Limb (tissue), 2 donors: ENCODE data around the gene APOO.
"Not testable (repeated sequence)": the region's sequence is repeated elsewhere in the genome, so short reads cannot be mapped to it uniquely, and the experiment has no call there.

Experiments used
- DNase-seq, 2 donors: peaks; one replicate each; pipeline ENCODE4 v3.0.0-alpha.2; 2016; ENCODE audit errors: extremely low spot score in 2 of 2

APOO gene

DNA sequence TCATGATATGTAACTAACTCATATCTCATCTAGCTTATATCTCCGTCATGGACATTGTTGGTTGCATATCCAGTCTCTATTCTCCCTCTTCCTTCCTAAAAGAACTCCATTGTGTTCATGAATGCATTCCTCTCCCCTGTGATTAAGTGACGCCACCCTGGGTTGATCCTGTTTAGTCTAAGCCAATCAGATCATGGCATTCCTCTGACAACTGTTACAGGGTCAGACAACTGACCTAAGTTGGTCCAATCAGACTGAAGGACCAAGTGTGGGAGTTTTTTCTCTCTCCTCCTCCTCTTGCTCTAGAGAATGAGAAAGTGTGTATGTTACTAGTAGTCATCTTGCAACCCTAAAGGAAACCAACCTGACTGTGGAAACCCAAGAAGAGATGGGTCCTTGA is 3.6 kb downstream of the APOO start:
- no peak for DNase-seq

DNA sequence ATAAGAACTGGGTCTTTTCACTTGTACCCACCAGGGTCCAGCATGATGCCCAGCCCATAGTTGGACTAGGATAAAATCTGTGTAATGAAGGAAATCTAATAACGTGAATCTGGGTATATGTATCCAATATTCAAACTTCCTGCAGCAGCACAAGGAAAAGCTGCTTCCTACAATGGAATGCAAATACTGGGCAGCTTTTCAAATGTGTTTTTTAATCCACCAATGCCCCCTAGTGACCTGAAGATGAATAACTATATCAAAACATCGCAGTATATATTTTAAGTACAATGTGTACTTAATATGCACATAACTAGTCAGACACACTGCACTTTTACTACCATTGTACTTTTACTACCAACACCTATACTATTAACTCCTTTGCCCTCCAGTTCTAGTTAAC is 5.3 kb downstream of the APOO start:
- DNase-seq = peak in 1 of 2 donors; percentile 56

DNA sequence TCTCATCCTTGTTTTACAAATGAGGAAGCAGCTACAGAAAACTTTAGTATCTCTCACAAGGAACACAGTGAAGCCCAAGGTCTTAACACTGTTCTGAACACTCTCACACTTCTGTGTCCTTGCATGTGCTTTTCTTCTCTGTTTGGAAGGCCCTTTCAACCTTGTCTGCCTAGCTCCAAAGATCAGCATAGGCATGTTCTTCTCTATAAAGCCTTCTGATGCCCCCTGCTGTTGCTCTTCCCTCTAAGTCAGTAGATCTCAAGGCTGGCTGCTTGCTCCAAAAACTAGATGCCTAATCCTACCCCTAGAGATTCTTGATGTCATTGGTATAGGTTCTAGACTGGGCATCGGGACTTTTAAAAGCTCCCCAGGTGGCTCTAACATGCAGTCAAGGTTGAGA is 5.9 kb downstream of the APOO start:
- DNase-seq = peak; percentile 21 to 34

DNA sequence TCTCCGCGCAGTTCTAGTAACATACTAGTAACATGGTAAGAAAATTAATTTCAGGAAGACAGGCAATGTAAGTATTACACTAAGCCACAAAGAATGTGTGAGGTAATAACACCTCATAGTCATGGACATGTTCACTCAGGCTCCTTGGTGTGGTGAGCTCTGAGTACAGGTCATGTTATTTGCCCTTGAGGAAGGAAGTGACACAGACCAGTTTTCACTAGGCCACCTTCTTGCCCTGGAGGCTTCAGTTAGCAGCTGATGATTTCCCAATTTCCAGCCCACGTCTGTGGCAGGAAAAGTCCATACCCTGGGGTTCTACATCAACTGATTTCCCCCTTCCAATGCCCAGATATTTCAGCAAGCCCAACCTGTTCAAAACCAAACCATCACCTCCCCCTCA is 6.7 kb downstream of the APOO start:
- DNase-seq = no peak

DNA sequence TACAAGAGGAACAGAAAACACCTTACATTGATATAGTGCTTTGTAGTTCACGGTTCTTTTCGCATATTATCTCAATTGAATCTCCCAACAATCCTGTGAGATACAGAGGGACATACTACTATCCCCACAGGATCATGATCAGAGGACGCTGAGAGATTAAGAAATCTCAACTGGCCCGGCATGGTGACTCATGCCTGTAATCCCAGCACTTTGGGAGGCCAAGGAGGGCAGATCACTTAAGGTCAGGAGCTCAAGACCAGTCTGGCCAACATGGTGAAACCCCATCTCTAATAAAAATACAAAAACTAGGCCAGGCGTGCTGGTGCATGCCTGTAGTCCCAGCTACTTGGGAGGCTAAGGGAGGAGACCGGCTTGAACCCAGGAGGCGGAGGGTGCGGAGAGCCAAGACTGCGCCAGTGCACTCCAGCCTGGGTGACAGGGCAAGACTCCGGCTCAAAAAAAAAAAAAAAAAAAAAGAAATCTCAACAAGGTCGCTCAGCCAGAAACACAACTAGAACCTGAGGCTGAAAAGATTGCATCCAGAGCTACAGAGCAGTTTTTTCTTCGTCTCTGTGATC is 7.4 kb downstream of the APOO start:
- DNase-seq = no peak

DNA sequence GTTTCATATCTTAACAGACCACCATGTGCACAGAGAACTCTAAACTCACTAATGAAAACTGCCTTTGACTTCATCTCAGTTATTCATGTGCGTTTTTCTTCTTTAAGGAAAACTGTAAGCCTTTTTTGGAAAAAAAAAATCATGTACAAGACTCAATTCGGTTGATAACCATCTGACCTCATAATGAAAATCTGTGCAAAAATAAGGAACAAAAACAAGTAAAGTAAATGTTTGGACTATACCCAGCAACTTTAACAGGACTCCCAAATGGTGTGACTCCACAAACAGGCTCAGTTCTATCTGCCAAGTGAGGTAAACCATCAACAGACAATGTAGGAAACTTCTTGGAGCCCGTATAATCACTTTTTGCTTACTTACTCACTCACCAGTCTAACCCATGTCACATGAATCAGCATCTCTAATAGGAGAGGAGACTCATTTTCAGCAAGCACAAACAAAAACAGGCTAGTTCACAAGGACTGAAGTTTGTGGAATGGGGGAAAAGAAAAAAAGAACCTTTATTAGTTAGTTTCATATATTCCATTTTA is 9.3 kb downstream of the APOO start:
- no peak for DNase-seq

DNA sequence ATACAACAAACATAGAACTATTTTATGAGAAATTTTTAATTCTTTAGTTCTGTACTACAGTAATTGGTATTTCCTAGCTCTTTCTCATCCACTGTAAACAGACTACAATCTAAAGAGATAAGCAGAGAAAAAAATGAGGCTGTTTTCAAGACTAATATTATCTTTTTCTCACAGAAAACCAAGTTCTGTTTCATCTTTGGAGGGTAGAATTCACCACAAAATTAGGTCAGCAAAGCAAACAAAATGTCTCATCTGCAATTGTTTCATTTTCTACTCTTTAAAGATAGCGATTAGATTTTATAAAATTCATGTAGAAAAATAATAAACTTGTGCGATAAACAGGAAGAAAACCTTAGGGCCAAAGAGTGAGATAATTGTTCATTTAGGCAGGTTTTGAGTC is 10.8 kb downstream of the APOO start:
- DNase-seq = no peak

DNA sequence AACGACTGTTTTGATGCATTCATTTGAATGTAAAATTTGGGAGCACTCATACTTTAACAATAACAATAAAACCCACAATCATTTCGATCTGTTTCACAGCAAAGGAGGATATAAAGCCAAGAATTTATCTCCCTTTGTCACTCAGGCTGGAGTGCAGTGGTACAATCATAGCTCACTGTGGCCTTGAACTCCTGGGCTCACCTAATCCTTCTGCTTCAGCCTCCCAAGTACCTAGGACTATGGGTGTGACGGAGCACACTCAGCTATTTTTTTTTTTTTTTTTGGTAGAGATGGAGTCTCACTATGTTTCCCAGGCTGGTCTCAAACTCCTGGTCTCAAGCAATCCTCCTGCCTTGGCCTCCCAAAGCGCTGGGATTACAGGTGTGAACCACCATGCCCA is 11.2 kb downstream of the APOO start:
- not testable (repeated sequence) for DNase-seq

DNA sequence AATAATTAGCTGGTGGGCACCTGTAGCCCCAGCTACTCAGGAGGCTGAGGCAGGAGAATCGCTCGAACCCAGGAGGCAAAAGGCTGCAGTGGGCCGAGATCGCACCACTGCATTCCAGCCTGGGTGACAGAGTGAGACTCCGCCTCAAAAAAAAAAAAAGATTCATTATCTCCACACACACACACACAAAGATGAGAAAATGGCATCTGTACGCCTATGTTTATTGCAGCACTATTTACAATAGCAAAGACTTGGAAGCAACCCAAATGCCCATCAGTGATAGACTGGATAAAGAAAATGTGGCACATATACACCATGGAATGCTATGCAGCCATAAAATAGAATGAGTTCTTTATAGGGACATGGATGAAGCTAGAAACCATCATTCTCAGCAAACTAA is 12.7 kb downstream of the APOO start:
- DNase-seq = not testable (repeated sequence)

DNA sequence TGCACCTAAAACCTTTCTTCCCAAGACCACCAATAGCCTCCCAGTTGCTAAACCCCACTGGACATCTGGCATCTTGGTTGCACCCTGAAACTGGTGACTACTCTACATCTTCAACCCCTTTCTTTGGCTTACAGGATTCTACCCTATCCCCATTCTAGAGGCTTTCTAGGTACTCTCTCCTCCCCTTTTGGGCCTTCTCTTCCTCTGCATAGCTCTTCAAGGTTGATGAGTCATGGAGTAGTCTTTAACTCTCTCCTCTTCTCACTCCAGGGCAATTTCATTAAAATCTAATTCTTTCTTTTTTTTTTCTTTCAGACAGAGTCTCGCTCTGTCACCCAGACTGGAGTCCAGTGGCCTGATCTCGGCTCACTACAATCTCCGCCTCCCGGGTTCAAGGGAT is 16.8 kb downstream of the APOO start:
- DNase-seq = no peak

DNA sequence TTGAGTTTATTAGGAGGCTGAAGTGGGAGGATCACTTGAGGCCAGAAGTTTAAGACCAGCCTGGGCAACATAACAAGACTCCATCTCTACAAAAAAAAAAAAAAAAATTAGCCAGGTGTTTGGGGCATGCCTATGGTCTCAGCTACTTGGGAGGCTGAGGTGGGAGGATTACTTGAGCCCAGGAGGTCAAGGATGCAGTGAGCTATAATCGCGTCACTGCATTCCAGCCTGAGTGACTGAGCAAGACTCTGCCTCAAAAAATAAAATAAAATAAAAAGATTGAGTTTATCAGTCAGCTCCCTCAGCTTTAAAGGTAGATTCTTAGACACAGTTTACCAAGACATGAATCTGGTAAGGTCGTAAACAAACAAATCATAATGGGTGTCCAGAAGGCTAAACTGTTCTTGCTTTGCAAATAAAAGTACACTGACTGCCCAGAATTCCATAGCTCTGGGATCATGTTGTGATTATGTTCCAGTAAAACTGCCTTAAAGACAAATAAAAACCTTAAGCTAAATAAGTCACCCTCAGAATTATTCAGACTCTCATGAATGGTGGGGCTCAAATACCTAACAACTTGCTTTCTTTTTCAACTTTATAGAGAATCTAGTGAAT is 18.7 kb downstream of the APOO start:
- no peak for DNase-seq

DNA sequence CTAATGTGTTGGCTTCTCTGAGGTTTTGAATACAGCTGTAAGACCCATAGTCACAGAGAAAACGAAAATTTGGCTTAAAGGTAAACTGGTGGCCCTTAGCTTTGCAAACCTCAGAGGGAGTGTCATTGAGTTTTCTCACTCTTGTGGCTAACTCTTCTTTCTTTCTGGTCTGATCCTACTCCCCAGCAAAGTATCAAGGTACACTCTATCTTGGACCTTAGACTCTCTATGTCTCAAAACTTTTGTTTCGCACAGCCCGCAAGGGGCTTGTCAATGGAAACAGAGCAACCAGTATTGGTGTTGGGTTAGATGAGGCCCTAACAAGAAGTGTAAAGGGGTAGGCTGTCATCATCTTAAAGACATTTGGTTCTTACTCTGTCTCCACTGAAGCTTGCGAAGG is 19.8 kb downstream of the APOO start:
- DNase-seq = no peak

DNA sequence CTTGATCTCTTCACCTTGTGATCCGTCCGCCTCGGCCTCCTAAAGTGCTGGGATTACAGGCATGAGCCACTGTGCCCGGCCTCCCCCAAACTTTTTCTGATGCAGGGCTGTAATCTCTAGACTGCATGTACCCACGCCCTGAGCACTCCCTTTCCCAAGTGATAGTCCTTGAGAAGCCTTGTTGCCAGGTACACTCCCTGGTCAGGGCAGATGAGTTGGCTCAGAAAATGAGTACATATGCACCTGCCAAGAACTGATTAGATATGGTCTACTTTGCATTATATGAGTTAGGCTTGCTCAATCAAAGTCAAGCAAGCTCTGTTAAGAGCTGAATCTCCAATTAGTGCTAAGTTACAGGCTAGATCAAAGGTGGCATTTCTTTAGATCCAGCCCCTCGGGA is 20.3 kb downstream of the APOO start:
- no peak for DNase-seq

DNA sequence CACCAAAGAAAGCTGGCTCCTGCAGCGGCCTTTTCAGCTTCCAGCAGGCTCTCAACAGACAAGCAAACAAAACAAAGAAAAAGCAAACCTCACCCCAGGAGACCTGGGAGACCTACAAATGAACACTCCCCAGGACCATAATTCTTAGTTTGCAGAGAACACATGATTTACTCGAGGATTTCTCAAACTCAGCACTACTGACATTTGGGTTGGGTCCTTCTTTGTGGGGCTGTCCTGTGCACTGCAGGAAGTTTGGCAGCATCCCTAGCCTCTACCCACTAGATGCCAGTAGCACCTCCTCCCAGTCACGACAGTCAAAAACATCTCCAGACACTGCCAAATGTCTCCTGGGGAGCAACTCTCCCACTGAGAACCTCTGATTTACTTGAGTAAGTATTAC is 21.9 kb downstream of the APOO start:
- no peak for DNase-seq

DNA sequence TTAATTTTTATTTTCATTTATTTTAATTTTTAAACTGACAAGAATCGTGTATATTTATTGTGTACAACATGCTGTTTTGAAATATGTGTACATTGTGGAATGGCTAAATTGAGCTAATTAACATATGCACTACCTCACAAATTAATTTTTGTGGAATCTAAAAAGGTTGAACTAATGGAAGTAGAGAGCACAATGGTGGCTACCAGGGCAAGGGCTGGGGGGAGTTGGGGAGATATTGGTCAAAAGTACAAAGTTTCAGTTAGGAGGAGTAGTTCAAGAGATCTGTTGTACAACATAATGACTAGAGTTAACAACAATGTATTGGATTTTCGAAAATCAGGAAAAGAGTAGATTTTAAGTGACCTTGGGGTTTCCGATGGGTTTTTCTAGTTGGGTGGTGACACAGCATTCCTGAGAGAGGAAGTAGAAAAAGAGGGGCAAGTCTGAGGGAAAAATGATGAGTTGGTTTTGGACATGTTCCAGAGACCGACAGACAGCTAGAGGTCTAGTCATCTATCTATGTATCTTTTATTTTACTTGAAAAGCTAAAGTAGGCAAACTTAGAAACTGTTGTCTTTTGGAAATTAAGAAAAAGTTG is 23.2 kb downstream of the APOO start:
- no peak for DNase-seq

DNA sequence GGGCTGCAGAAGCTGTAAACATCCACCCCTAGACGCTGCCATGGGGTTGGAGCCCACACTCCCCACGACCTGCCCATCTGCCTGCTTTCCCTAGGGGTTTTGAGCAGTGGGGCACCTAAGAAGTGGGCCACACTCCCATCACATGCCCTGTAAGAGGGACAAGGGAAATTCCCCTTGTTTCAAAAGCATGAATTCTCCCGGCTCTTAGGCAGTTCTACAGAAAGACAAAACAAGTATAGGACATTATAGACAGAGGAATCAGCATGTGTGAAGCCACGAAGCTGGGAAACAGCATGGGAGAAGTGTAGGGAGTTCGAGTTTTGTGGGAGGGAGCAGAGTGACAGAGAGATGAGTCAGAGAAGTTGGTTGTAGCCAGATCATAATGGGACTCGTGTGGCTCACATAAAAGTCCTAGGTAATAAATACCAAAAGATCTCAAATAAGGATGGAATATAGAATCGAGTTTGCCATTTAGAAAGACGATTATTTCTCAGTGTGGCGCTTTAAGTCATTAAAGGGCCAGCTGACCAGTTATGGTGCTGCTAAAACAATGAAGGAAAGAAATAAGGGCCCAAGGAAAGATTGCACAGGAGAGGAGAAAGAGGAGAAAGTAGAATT is 23.9 kb downstream of the APOO start:
- DNase-seq = no peak

DNA sequence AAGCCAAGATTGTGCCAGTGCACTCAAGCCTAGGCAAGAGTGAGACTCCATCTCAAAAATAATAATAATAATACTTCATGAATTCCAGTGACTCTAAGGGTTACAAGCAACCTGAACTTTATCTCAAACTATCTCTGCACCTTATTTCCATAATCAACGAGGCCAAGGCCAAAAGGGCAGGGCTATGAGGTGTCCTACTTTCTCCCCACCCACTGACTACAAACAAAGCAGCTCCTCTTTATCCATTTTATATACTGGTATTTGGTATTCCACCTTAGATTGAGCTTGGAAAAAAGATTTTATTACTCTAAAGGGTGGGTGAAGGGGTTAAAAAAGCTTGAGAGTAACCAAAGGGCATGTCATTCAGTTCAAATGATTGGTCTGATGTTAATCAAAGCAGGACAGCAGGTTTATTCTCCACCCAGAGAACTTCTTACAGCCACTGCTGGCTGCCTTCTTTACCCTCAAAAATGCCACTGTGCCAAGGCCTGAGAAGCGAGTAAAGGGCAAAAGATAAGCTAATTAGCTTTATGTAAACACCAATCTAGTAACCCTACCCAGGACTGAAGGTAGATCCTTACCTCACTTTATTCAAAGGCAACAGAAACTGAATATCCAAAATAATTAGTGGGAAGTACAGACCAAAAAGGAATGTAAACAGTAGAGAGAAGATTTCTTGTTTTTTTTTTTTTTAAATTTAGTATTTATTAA is 28.2 kb downstream of the APOO start:
- DNase-seq = no peak

DNA sequence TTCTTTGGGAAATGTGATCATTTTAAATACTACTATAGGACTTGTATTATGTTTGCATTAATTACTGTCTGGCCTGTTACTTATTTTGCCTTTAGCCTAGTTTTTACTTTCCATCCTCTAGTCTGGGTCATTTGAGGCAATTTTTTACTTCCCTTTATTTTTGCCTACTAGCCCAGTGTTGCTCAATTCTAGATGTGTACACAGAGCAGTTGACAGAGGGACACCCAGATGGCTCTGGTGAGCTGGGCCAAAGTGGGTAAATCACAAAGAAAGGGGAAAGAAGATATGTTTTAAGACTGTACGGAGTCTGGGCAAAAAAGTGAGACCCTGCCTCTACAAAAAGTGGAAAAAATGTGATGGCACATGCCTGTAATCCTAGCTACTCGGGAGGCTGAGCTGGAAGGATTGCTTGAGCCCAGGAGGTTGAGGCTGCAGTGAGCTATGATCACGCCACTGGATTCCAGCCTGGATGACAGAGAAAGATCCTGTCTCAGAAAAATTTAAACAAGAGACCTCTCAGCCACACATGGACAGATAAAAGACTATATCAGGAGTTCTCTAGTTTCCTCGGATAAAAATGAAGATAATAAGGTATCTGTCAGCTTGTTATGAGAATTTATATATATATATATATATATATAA is 35.7 kb downstream of the APOO start:
- DNase-seq = no peak

DNA sequence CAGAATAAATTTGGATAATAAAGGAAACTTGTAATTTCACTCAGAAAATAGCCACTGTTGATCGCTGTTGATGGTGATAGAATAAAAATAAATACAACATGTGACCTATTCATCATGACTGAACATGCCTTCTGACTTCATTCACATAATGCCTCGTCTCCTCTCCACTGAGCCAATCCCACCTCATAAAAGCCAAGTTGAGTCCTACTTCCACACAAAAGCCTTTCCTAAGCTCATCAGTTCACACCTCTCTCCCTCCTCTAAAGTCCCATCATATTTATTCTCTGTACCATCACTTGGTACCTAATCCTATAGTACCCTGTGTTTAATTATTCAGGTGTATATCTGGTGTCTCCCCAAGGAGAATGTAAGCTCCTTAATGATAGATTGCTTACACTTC is 37.7 kb downstream of the APOO start:
- DNase-seq = no peak

DNA sequence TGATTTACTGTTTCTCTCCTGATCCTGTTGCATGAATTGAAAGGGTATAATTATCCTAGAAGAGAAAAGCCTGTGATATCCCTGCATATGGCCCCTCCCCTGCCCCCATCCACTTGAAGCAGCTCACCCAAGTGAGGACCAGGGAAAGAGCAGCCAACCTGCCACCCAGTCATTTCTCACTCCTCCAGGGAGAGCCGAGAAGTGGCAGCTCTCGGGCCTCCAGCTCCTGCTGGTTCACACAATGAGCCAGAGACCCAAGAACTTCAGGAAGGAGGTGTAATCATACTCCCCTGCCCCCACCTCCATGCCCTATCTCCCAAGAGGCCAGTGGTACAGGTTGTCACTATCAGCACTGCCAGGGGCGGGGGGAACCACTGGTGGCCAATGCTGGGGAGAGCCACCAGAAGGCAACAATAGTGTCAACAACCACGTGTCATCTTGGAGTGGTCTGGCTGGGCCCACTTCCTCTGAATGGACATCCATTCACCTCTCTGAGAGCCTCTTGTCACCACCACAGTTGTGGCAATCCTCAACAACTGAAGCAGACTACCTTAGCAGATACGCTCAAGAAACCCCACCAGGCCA is 42.9 kb downstream of the APOO start:
- no peak for DNase-seq

DNA sequence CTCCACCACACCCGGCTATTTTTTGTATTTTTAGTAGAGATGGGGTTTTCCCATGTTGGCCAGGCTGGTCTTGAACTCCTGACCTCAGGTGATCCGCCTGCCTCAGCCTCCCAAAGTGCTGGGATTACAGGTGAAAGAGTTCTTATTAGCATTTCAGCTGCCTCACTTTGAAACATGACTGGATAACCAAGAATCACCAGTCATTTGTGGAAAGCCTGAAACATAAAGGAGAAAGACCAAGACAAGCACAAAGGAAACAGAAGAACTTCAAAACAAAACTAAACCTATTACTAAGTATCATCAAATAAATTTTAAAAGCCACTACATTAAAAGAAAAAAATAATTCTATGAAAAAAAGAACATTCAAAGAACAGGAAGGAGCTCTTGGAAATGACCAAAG is 45.8 kb downstream of the APOO start:
- DNase-seq = not testable (repeated sequence)
